ENCODE measurements around the gene AKAIN1.

- TF ChIP-seq ZNF274 (IDR thresholded peaks at IDR 0.05; ENCODE audit: low read depth, low read length) (no peak), YY1 (IDR thresholded peaks at IDR 0.05; ENCODE audit: insufficient read depth, insufficient read length) (no peak)
Observed at GRCh38 chr18:5095239-5095638, 101.8 kb downstream of the AKAIN1 start.
